ENCODE measurements around the gene LACRT.

The LACRT gene

DNA sequence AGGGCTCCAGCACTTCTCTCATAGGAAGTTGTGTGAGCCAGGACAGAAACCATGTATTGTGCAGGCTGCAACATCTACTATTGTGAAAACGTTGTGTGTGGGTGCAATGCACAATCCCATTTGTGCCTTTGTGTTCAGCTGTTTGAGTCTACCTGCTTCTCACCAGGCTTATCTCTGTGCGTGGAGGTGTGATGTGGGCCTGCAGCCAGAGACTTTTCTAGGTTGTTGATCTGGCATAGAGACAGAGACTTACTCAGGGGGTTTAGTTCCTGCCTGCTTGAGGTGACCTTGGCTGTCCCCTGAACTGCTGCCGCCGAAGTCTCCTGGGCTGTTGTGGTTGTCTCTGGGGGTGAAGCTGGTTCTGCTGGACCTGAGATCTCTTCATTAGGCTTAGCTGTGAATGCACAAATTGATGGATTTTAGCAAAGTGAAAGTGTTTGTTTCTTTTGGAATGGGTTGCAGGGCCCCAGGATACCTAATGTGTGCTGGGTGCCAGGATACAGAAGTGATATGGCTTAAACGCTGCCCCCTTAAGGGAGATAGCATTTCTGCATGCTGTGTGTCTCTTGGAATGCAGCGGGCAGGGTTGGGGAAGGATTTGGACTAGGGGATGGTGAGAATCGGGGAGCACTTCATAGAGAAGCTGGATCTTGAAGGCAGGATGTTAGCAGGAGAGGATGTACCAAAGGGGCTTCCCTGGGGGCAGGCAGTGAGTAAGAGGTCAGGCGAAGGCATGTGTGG lies 2.5 kb downstream of the LACRT start:
- DNase-seq: no peak

DNA sequence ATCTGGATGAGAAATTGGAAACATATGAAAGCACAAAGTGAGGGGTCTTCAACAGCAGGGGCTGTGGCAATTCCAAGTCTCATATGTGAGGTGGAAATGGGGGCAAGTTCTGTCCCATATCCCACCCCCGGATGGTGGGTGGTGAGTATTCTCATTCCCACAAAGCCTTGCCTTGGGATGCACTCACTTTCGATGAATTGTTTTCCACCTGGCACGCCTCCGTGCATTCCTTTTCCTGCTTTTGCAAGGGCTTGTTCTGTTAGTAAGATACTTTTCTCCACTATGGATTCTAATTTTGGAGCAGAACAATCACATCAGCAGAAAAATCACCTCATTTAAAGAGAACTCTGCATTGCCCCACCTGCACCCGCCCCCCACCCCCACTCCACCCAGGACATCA lies 3.1 kb downstream of the LACRT start:
- no peak for DNase-seq

DNA sequence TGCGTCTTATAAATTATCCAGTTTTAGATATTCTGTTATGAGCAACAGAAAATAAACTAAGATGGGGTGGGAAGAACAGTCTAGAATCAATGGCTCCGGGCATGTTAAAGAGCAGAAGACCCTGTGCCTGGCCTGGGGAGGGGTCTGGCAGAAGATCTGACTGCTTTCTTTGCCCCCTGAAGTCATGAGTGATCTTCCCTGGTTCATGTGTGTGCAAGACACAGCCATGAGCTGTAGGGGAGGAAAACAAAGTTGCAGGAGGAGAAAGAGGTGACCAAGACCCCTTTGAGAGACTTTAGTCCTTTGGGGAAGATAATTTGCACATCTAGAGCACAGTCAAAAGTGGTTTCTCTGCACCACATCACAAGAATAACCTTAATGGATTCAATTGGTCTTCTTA lies 4.8 kb downstream of the LACRT start:
- no peak for DNase-seq

DNA sequence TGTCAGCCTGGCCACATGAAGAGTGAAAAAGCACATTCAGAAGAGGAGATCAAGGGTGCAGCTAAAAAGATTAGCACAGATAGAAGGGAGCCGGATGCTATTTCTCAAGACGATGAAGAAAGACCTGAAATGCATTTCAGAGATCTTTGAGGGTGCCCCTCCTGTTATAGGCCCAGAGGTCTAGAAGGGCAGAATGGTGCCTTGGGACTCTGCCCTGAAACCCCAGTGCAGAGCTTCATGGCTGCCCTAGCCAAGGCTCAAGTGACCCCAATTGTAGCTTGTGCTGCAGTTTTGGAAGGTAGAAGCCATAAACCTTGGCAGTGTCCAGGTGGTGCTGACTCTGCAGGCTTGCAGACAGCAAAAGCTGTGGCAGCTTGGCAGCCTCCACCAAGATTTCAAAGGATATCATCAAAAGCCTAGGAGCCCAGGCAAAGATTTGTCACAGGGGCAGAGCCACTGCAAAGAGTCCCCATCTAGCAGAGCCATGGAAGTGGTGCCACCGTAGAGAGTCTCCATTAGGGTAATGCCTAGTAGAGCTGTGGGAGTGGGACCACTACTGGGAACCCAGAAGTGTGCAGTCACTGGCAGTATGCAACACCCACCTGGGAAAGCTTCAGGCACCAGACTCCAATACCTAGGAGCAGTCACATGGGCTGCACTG lies 6.4 kb downstream of the LACRT start:
- no peak for DNase-seq

DNA sequence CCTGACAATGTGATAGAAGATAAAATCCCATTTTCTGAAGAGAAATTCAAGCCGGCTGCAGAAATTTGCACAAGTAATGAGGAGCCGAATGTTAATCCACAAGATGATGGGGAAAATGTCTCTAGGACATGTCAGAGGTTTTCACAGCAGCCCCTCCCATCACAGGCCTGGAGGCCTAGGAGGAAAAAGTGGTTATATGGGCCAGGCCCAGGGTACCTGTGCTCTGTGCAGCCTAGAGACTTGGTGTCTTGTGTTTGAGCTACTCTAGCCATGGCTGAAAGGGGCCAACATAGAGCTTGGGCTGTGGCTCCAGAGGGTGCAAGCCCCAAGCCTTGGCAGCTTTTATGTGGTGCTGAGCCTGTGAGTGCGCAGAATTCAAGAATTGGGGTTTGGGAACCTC lies 7.4 kb downstream of the LACRT start:
- no peak for DNase-seq

DNA sequence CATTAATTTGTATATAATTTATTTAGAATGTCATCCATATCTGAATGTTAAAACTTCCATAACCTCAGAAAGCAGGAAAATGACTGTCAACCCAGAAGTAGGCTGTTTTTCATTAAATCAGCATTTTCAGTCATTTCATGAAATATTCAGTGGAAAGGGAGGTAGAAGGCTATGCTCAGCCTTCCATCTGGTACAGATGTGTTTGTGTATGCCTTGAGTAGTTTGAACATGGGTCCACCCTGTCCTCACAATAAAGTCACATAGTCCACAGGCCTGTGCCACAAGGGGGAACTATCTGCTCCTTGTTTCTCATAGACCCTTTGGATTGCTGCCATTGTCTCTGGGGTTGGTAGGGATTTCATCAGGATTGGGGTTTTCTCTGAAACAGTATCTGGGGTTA lies 9.1 kb downstream of the LACRT start:
- DNase-seq: no peak

DNA sequence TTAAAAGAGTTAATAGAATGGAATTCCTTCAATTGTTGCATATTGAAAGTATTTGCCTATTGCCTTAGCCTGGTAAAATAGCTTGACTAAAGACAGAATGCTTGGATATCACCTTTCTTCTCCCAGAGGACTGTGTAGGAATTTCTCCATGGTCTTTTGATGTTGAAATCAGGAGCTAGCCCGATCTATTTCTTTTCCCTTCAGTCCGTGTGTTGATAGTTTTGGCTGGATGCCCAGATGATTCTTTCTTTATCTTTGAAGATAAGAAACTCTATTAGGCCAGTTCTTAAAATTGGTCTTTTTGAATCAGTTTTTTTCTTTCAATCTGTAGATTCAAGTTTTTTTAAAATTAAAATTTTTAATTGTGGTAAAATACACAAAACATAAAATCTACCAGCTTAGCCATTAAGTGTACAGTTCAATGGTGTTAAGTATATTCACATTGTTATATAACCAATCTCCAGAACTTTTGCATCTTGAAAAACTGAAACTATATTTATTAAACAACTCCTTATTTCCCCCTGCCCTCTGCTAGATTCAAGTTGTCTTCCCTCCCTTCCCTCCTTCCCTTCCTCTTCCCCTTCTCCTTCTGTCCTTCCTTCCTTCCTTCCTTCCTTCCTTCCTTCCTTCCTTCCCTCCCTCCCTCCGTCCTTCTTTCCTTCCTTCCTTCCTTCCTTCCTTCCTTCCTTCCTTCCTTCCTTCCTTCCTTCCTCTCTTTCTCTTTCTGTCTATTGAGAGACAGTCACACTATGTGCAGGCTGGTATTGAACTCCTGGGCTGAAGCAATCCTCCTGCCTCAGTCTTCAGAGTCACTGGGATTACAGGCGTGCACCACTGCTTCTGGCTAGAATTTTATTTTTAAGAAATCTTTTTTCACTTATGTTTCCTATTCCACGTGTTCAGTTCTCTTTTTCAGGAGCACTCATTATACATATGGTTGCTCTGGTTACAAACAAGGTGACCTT lies 10.1 kb downstream of the LACRT start:
- no peak for DNase-seq

DNA sequence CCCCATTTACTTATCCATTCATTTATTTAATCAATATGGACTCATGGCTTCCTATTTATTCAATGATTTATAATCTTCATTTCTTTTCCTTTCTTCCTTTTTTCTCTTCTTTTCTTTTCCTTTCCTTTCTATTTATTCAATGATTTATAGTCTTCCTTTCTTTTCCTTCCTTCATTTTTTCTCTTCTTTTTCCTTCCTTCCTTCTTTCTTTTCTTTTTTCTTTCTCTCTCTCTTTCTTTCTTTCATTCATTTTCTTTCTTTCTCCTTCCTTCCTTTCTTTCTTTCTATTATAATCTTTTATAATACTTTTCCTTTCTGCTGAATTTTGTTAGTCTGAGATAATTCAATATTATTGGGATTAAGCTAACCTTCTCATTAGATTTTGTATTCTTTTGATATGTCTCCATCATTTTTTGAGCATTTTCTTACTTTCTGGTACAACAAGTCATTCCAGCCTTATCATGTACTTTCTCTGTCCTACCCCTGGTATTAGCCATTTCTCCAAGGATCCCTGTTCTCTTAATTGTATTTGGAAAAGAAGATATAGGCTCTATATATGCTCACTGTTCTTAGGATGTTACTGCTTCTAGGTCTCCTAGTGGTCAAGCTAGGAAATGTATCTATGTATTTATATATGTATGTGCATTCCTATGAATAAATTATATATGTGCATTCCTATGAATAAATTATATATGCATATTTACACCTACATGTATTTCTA lies 12.1 kb downstream of the LACRT start:
- no peak for DNase-seq

DNA sequence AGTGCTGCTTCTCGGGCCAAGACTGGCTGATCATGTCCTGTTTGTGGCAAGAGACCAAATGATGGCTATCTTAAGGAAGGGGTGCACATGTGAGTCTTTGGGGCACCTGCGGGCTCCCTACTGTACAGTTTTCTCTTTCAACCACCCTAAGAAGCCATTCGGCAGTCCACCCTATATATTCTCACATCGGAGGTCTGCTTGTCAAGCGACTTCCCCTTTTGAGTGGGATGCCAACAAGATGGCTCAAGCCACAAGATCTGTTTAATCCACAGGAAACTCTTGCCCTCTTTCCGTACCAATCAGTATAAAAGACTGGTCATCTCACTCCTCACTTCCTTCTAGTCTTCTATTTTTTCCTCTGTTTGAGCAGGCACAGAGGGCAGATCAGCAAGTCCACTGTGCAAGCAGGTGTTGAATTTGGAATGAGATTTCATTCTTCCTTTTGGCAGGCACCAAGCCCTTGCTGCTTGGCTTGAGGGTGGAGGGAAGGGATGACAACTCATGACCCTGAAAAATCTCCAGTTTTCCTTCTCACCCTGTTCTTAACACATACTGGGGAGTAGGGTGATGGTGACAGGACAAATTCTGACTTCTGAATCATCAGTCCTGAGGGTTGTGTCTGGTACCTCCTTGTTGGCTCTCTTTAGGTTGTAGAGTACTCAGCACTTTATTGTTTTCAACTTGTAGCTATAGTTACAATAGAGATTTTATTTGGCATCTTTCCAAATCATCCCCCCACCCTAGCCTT lies 17.6 kb downstream of the LACRT start:
- DNase-seq: no peak

DNA sequence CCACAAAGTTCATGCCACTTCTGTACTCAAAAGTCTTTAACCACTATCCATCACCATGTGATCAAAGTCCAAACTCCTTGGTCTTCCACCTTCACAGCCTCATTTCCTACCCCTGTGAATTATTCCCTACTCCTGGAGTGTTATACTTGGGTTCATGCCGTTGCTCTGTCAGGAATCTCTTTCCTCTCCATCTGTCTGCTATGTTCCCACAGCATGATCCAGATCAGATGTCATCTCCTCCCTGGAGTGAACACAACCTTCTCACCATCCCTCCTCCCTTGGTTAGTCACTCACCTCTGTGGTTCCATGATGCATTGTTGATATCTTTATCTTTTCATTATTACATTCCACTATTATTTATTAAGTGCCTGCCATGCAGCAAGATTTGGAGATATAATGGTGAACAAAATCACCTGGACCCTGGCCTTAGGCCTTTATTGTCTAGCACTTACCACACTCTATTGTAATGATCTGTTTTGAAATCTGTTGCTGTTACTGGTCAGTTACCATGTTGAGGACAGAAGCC lies 22.4 kb downstream of the LACRT start:
- DNase-seq: no peak

DNA sequence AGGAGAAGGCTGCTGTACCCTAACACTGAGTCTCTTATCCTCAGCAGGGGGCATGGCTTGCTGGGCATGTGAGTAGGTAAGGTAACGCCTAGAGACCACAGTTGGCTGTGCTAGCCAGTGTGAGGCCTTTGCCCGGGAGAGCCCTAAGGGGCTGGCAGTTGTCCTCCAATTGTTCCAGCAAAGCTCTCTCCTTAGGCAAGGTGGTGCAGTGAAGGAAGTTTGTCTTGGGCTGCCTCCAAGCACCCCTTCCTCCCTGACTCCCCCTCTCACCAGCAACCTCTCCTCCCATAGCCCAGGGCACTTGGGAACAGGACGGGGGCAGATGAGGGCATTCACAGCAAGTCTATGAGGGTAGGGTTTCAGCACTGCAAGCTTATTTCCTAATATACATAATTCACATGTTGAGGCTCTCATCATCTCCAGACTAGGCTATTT lies 23.0 kb downstream of the LACRT start:
- DNase-seq: no peak

DNA sequence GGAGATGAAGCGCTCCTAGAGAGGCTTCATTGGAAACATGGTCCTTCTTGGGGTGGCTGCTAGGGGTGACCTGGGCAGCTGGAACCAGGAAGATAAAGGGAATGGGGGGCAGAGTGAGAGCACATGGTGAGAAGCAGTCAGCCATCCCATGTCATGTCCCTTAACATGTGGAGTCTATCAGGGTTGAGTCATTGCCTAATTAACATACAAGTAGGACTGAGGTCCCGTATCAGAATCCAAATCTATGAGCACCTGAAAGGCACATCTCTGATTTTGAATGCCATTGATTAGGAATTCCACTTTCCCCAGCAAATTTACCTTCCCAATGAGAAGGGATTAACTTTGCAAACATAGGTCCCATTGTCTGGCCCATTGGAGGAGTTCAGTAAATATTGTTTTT lies 25.9 kb downstream of the LACRT start:
- no peak for DNase-seq

DNA sequence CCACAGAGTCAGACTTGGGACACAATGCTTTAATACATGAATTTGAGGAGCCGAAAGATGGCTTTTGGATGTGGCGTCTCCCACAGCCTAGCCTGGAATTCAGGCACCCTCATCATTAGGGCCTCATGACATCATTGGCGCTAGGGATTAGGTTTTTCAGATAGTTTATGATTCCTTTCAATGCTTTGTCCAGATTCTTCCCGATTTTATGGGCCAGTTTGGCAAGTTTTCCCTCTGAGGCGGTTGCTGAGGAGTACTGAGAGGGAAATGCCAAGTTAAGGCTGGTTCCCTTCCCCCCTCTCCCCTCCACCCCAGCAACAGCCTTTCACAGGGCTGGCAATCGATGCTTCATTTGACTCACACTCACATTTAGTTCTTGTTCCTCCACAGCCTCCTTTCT lies 26.5 kb downstream of the LACRT start:
- DNase-seq: no peak

DNA sequence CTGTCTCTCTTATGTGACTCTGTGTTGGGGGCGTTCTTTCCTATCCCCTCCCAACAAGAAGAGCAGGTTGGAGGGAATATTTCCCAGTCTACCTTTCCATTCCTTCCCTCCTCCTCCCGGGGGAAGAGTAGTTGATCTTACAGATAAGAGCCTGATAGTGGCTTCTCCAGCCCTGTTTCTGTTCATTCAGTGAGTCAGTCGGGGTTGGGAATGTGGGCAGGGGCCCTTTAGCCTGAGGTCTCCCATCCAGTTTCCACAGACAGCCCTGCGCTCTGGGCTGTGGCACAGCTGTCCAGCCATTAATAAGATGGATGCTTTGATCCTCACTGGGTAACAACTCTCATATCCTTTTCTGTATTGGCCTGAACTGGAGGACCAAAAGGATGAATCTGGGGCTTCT lies 28.1 kb downstream of the LACRT start:
- DNase-seq: no peak

DNA sequence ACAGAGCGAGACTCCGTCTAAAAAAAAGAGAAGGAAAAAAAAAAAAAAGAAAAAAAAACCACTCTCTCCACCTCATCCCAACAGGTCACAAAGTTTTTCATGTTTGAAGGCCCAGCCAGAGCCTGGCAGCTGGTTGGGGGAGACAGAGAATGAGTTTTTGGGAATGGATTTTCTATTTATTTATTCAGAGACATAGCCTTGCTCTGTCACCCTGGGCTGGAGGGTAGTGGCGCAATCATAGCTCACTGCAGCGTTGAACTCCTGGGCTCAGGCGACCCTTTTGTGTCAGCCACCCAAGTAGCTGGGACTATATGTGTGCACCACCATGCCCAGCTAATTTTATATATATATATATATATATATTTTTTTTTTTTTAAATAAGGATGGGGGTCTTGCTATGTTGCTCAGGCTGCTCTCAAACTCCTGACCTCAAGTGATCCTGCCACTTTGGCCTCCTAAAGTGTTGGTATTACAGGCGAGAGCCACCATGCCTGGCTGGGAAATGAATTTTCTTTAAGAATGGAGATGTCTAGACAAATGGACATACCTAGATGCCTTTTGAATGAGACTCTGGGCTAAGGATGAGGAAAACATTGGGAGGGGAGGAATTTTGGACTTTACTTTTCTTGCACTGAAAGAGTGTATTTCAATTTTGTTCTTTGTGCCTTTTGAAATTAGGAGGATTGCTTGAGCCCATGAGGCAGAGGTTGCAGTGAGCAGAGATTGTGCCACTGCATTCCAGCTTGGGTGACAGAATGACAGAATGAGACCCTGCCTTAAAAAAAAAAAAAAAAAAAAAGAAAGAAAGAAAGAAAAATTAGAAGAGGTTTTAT lies 29.3 kb downstream of the LACRT start:
- DNase-seq: no peak

DNA sequence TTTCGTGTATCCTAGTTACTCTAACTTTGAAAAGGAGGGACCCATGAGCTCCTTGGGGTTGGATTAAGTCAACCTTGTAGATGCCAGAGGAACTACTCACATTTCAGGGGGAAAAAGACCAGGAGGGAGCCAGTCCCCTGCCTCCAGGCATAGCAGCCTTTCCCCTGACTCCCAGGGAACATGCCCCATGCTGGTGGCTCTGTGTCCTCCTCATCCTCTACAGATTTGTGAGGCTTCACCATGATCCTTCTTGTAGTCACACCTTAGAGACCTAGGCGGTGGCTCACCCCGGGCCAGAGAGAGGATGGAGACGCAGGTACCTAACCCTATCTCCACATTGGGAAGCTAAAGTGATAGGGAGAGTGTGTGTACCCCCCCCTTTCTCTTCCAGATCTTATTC lies 30.3 kb downstream of the LACRT start:
- no peak for DNase-seq

DNA sequence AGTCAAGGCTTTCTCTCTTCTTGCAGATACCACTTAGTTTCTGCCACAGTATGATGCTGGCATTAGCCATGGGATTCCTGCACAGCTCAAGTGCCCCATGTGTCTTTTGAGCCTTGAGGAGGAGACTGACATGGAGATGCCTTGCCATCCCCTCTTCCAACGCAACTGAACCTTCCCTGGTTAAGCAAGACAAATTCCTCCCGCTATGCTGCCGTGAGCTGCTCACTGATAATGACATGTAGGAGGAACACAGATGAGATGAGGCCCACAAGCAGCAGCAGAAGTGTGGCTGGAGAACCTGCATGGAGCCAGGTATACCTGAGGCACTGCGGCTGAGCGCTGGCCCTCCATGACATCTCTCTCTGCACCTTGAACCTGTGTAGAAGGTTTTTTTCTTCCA lies 30.8 kb downstream of the LACRT start:
- no peak for DNase-seq

DNA sequence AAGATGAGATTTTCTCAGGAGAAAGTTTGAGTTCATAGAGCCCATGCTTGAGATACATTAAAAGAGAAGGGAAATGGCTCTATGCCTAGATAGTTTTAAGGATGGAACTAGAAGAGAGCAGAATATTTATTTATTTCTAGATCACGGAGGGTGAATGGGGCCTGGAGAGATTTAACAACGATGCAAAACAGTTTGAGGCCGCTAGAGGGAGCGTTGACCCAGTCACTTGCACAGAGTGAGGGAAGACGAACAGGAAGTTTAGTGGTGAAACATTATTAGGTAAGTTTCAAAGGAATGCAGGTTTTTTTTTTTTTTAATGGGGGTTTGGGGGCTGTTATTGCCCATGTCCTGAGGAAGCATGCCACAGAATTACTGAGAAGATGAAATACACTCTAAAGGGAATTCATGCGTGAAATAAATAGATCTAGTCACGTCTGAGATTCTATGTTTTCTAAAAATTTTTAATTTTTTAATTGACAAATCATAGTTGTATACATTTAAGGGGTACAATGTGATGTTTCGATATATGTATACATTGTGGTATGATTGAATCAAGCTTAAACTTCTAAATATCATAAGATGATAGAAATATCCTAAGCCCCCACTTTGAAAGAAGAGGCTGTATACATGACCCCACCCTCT lies 31.4 kb downstream of the LACRT start:
- DNase-seq: peak; percentile 48

DNA sequence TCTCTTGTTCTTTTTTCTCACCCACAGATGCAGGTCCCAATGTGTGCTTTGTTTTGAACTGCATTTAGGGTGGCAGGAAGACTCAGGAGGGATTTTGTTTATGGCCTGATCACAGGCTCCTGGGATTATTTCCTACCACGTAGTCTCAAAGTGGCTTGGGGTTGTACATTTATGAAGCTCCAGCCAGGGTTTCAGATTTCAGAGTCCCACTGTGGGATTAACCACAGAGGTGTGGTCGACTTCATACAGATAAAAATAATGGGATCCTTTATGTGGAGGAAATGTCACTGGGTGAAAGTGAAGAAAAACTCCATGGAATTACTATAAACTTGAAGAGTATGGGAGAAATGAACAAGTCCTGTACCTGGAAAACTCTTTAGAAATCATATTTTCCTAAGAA lies 32.0 kb downstream of the LACRT start:
- DNase-seq: no peak

DNA sequence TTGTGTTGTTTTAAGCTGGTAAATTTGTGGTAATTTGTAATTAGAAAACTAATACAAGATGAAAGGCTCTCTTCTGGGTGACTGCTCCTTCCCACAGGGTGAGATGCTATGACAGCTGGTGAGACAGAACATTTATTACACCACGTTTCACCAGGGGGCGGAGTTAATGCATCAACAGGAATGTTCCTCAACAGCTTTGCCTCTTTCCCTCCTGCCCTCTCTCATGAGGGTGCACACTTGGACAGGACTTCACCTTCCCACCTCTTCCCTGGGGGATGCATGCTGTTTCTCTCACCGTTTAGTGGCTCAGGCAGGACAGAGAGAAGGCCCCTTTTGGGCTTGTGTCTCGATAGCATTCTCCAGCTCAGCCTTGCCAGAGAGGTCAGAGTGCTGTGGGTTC lies 32.9 kb downstream of the LACRT start:
- no peak for DNase-seq

DNA sequence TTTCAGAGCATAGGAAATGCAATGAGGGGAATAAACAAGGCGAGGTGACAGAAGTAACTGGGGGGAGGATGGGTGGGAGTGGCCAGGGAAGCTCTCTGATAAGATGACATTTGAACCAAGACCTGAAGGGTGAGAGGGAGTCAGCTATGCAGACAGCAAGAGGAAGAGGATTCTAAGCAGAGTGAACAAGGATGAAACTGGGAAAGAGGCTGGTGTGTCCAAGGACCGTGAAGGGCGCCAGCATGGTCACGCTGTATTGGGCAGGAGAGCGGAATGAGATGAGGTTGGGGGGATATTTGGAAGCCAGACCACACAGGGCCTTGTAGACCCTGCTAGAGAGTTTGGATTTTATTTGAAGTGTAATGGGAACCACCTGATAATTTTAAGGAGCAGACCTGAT lies 35.7 kb downstream of the LACRT start:
- no peak for DNase-seq
